HepG2 (cell line): ENCODE data around the gene CPHXL2. TPM values are rescaled to one million over a fixed set of nuclear protein-coding genes. Genes with fewer than 3 reads are reported as not detected.

Source experiments
- AGO2 ChIP-seq: fragments of 200-400 bp; formaldehyde crosslinking; optimal IDR thresholded peaks from 2 replicates; pipeline ENCODE3; 2017; ENCODE audit warnings: mild to moderate bottlenecking, low read depth, low read length, moderate library complexity
- KLF6 ChIP-seq: IDR thresholded peaks from 2 replicates; pipeline ENCODE4 v1.8.0; 2016; ENCODE audit warnings: missing biosample characterization, missing genetic modification reagents
- MTF2 ChIP-seq: sonication (generic); formaldehyde crosslinking; IDR thresholded peaks from 2 replicates; pipeline ENCODE4 v1.5.0; 2020; ENCODE audit warnings: missing genetic modification reagents, borderline replicate concordance
- MXI1 ChIP-seq: IDR thresholded peaks from 3 replicates; pipeline ENCODE4 v1.6.1; 2012; ENCODE audit warnings: low read depth, low read length, inconsistent platforms, borderline replicate concordance
- NFRKB ChIP-seq: fragments of 450-650 bp; IDR thresholded peaks from 2 replicates; pipeline ENCODE4 v1.6.1; 2017
- RARA ChIP-seq: IDR thresholded peaks from 2 replicates; pipeline ENCODE4 v1.6.1; 2016; ENCODE audit warnings: missing genetic modification reagents, missing compliant biosample characterization
- TGIF2 ChIP-seq: IDR thresholded peaks from 2 replicates; pipeline ENCODE4 v1.6.1; 2016; ENCODE audit warnings: control low read depth, missing compliant biosample characterization
- YEATS4 ChIP-seq: sonication (generic); formaldehyde crosslinking; IDR thresholded peaks from 2 replicates; pipeline ENCODE4 v1.4.0; 2020; ENCODE audit warnings: missing genetic modification reagents, borderline replicate concordance
- ZFP82 ChIP-seq: sonication (generic); formaldehyde crosslinking; IDR thresholded peaks from 2 replicates; pipeline ENCODE4 v1.5.1; 2020; ENCODE audit warnings: mild to moderate bottlenecking, missing genetic modification reagents, borderline replicate concordance
- ZFX ChIP-seq: sonication (generic); formaldehyde crosslinking; IDR thresholded peaks from 2 replicates; pipeline ENCODE4 v1.4.0; 2020; ENCODE audit warnings: mild to moderate bottlenecking, low read depth, missing genetic modification reagents, moderate library complexity
- ZNF292 ChIP-seq: sonication (generic); formaldehyde crosslinking; IDR thresholded peaks from 2 replicates; pipeline ENCODE4 v1.8.1; 2022; ENCODE audit warnings: mild to moderate bottlenecking, low read depth, missing genetic modification reagents, borderline replicate concordance
- polyA plus RNA-seq, 8 experiments: library from polyadenylated mRNA; depleted of rRNA in 3 of 8; stranded (reverse) in 7 of 8; unstranded in 1 of 8; fragments of >200 nt; fragmentation: Illumina TruSeq in 4 of 8; extraction: Trizol in 4 of 8; gene quantifications; 2 replicates each; pipeline versions ENCODE4 v1.2.1 to v1.2.3, GENCODE V29; 2011 to 2016; ENCODE audit warnings: low read depth in 4 of 8, missing spikeins in 1 of 8, mixed read lengths in 1 of 8; ENCODE audit not compliant: insufficient read depth in 1 of 8
- total RNA-seq, 5 experiments: library from RNA; depleted of rRNA; stranded (reverse); fragments of >200 nt; fragmentation: Illumina TruSeq; extraction: Trizol; gene quantifications; 2 replicates each; pipeline ENCODE4 v1.2.3, GENCODE V29; 2016; ENCODE audit warnings: low read depth in 1 of 5
- TF ChIP-seq, protein P1 (sequence below): sonication (generic); formaldehyde crosslinking; IDR thresholded peaks from 2 replicates; pipeline ENCODE4 v1.5.0; 2020; ENCODE audit warnings: mild to moderate bottlenecking, missing genetic modification reagents
- TF ChIP-seq, protein P2 (sequence below): IDR thresholded peaks from 2 replicates; pipeline ENCODE4 v1.6.1; 2016; ENCODE audit warnings: mild to moderate bottlenecking, missing biosample characterization, missing genetic modification reagents
- TF ChIP-seq, protein P3 (sequence below): sonication (generic); formaldehyde crosslinking; IDR thresholded peaks from 2 replicates; pipeline ENCODE4 v1.8.0; 2023; ENCODE audit warnings: mild to moderate bottlenecking, missing genetic modification reagents
- TF ChIP-seq, protein P4 (sequence below): sonication (generic); formaldehyde crosslinking; IDR thresholded peaks from 2 replicates; pipeline ENCODE4 v1.4.0; 2020; ENCODE audit warnings: missing genetic modification reagents, borderline replicate concordance

Gene CPHXL2
- total and polyA plus RNA-seq, 2 of the 13 experiments (the other 11 are each of a cell fraction or from before 2014, with no cell fraction given): not detected

DNA sequence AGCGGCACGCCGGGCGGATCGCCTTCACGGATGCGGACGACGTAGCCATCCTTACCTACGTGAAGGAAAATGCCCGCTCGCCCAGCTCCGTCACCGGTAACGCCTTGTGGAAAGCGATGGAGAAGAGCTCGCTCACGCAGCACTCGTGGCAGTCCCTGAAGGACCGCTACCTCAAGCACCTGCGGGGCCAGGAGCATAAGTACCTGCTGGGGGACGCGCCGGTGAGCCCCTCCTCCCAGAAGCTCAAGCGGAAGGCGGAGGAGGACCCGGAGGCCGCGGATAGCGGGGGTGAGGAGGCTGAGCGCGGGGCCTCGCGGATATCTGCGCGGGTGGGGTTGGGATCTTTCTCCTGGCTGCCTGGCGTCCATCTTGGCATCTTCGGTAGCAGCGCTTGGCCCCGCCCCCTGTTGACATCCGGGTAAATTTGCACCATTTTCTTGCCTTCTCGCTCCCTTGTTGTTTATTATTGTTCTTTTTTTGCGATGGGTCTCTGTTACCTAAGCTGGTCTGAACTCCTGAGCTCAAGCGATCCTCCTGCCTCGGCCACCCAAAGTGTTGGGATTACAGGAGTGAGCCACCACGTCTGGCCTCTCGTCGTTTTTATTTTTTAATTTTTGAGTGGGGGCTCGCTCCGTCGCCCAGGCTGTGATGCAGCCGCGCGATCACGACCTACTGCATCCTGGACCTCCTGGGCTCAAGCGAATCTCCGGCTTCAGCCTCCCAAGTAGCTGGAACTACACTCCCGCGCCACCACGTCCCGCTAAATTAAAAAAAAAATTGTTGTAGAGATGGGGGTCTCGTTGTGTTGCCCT is 28.3 kb downstream of the CPHXL2 start (continued):
- TF ChIP-seq, protein P1, sequence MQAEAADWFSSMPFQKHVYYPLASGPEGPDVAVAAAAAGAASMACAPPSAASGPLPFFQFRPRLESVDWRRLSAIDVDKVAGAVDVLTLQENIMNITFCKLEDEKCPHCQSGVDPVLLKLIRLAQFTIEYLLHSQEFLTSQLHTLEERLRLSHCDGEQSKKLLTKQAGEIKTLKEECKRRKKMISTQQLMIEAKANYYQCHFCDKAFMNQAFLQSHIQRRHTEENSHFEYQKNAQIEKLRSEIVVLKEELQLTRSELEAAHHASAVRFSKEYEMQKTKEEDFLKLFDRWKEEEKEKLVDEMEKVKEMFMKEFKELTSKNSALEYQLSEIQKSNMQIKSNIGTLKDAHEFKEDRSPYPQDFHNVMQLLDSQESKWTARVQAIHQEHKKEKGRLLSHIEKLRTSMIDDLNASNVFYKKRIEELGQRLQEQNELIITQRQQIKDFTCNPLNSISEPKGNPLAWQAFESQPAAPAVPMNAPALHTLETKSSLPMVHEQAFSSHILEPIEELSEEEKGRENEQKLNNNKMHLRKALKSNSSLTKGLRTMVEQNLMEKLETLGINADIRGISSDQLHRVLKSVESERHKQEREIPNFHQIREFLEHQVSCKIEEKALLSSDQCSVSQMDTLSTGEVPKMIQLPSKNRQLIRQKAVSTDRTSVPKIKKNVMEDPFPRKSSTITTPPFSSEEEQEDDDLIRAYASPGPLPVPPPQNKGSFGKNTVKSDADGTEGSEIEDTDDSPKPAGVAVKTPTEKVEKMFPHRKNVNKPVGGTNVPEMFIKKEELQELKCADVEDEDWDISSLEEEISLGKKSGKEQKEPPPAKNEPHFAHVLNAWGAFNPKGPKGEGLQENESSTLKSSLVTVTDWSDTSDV (CRISPR knock-in tag): 0 out of 2 replicates have a peak, but pooled peaks have one; percentile 18
- TF ChIP-seq ZFX (CRISPR knock-in tag) (peak; percentile 6; the same call in 1 of the 2 replicates), ZFP82 (CRISPR knock-in tag) (peak; percentile 78; the same call in 1 of the 2 replicates), YEATS4 (CRISPR knock-in tag) (peak; percentile 74), NFRKB (peak; percentile 67; the same call in 1 of the 2 replicates), RARA (CRISPR knock-in tag) (peak; percentile 27; the same call in 1 of the 2 replicates), MTF2 (CRISPR knock-in tag) (peak; percentile 61; the same call in 1 of the 2 replicates), KLF6 (CRISPR knock-in tag) (peak; percentile 22; the same call in 1 of the 2 replicates), AGO2 (peak; percentile 48), ZNF292 (CRISPR knock-in tag) (0 out of 2 replicates have a peak, but pooled peaks have one; percentile 15), TGIF2 (CRISPR knock-in tag) (peak; percentile 71; the same call in 1 of the 2 replicates), MXI1 (peak; percentile 41; the same call in 1 of the 3 replicates)
- TF ChIP-seq, protein P2, sequence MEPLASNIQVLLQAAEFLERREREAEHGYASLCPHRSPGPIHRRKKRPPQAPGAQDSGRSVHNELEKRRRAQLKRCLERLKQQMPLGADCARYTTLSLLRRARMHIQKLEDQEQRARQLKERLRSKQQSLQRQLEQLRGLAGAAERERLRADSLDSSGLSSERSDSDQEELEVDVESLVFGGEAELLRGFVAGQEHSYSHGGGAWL (CRISPR knock-in tag): no peak
- TF ChIP-seq, protein P3, sequence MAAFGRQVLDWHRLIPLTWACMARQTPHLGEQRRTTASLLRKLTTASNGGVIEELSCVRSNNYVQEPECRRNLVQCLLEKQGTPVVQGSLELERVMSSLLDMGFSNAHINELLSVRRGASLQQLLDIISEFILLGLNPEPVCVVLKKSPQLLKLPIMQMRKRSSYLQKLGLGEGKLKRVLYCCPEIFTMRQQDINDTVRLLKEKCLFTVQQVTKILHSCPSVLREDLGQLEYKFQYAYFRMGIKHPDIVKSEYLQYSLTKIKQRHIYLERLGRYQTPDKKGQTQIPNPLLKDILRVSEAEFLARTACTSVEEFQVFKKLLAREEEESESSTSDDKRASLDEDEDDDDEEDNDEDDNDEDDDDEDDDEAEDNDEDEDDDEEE (CRISPR knock-in tag): 0 out of 2 replicates have a peak, but pooled peaks have one; percentile 12
- TF ChIP-seq, protein P4, sequence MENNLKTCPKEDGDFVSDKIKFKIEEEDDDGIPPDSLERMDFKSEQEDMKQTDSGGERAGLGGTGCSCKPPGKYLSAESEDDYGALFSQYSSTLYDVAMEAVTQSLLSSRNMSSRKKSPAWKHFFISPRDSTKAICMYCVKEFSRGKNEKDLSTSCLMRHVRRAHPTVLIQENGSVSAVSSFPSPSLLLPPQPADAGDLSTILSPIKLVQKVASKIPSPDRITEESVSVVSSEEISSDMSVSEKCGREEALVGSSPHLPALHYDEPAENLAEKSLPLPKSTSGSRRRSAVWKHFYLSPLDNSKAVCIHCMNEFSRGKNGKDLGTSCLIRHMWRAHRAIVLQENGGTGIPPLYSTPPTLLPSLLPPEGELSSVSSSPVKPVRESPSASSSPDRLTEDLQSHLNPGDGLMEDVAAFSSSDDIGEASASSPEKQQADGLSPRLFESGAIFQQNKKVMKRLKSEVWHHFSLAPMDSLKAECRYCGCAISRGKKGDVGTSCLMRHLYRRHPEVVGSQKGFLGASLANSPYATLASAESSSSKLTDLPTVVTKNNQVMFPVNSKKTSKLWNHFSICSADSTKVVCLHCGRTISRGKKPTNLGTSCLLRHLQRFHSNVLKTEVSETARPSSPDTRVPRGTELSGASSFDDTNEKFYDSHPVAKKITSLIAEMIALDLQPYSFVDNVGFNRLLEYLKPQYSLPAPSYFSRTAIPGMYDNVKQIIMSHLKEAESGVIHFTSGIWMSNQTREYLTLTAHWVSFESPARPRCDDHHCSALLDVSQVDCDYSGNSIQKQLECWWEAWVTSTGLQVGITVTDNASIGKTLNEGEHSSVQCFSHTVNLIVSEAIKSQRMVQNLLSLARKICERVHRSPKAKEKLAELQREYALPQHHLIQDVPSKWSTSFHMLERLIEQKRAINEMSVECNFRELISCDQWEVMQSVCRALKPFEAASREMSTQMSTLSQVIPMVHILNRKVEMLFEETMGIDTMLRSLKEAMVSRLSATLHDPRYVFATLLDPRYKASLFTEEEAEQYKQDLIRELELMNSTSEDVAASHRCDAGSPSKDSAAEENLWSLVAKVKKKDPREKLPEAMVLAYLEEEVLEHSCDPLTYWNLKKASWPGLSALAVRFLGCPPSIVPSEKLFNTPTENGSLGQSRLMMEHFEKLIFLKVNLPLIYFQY (CRISPR knock-in tag): no peak
